ENCODE data around the gene PDE3A.

- no peak for TF ChIP-seq POLR2A (IDR thresholded peaks at IDR 0.05)
- no peak for TF ChIP-seq CTCF (IDR thresholded peaks at IDR 0.05)
Observed at GRCh38 chr12:20718294-20718693, 350.0 kb downstream of the PDE3A start.

Measured in prostate gland (tissue), 2 donors.